Endothelial cell of umbilical vein (primary cell): ENCODE measurements around the gene RPGRIP1.

Experiments used
- EZH2 ChIP-seq: IDR thresholded peaks from 2 replicates; pipeline ENCODE4 v1.6.1; 2012; ENCODE audit warnings: borderline replicate concordance, low read depth, mild to moderate bottlenecking, moderate library complexity, low read length, inconsistent platforms; ENCODE audit not compliant: severe bottlenecking
- TF ChIP-seq, protein P1 (sequence below), 2 donors: IDR thresholded peaks; 1 replicate in 1 of 2; 2 replicates in 1 of 2; pipeline ENCODE4 v1.5.1; 2011; ENCODE audit warnings: low read length in 2 of 2, mild to moderate bottlenecking in 2 of 2, moderate library complexity in 2 of 2, control low read depth in 1 of 2, inconsistent platforms in 1 of 2, low read depth in 1 of 2; ENCODE audit not compliant: insufficient read depth in 1 of 2; ENCODE audit errors: extremely low read depth in 1 of 2

GRCh38 chr14:21300892-21301291, 21.0 kb downstream of the RPGRIP1 start:
- TF ChIP-seq, protein P1, sequence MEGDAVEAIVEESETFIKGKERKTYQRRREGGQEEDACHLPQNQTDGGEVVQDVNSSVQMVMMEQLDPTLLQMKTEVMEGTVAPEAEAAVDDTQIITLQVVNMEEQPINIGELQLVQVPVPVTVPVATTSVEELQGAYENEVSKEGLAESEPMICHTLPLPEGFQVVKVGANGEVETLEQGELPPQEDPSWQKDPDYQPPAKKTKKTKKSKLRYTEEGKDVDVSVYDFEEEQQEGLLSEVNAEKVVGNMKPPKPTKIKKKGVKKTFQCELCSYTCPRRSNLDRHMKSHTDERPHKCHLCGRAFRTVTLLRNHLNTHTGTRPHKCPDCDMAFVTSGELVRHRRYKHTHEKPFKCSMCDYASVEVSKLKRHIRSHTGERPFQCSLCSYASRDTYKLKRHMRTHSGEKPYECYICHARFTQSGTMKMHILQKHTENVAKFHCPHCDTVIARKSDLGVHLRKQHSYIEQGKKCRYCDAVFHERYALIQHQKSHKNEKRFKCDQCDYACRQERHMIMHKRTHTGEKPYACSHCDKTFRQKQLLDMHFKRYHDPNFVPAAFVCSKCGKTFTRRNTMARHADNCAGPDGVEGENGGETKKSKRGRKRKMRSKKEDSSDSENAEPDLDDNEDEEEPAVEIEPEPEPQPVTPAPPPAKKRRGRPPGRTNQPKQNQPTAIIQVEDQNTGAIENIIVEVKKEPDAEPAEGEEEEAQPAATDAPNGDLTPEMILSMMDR (IDR thresholded peaks at IDR 0.05; ENCODE audit: extremely low read depth in 1 of 2, insufficient read depth in 1 of 2, low read depth in 1 of 2, low read length in 2 of 2) = peak in 1 of 2 donors; percentile 11
- peak; percentile 58 for TF ChIP-seq EZH2
